Measurements from ENCODE around the gene NUDT4. TPM values are rescaled to one million over a fixed set of nuclear protein-coding genes. Genes with fewer than 3 reads are reported as not detected.
"Not testable (repeated sequence)": the region's sequence is repeated elsewhere in the genome, so short reads cannot be mapped to it uniquely, and the experiment has no call there.

Gene NUDT4
- total RNA-seq, 1 donor from 2014 or later, result 44.0 TPM

GRCh38 chr12:93380480-93381121 is 2.9 kb downstream of the NUDT4 start:
- Mint-ChIP-seq H3K27me3 (ENCODE audit: unreplicated experiment) (no peaks in the 10 kb centered on the region), H3K9me3 (ENCODE audit: unreplicated experiment) (no peaks in the 10 kb centered on the region), H3K27ac (ENCODE audit: unreplicated experiment) (peak overlapping the region; percentile 99), H3K4me3 (ENCODE audit: unreplicated experiment) (peak overlapping the region; percentile 100), H3K4me1 (ENCODE audit: unreplicated experiment) (peaks cover 51% of the 10 kb centered on the region), H3K36me3 (ENCODE audit: unreplicated experiment) (no peaks in the 10 kb centered on the region)
- no peak for DNase-seq (ENCODE audit: extremely low spot score, unreplicated experiment)
- peak; percentile 59 for TF ChIP-seq CTCF (IDR thresholded peaks at IDR 0.05)

- Mint-ChIP-seq H3K36me3 (ENCODE audit: unreplicated experiment) (no peaks in the 10 kb centered on the region), H3K27me3 (ENCODE audit: unreplicated experiment) (no peaks in the 10 kb centered on the region), H3K4me3 (ENCODE audit: unreplicated experiment) (peak overlapping the region; percentile 100), H3K4me1 (ENCODE audit: unreplicated experiment) (peaks cover 49% of the 10 kb centered on the region), H3K9me3 (ENCODE audit: unreplicated experiment) (no peaks in the 10 kb centered on the region), H3K27ac (ENCODE audit: unreplicated experiment) (peak overlapping the region; percentile 99)
- no peak for DNase-seq (ENCODE audit: extremely low spot score, unreplicated experiment)
- no peak for TF ChIP-seq CTCF (IDR thresholded peaks at IDR 0.05)
Observed at GRCh38 chr12:93381161-93381975, 3.6 kb downstream of the NUDT4 start.

GRCh38 chr12:93381976-93382437 is 4.3 kb downstream of the NUDT4 start:
- peaks cover 42% of the 10 kb centered on the region for H3K4me1 Mint-ChIP-seq (ENCODE audit: unreplicated experiment)
- not testable (repeated sequence) for H3K36me3 Mint-ChIP-seq (ENCODE audit: unreplicated experiment)

GRCh38 chr12:93387780-93388179 is 10.1 kb downstream of the NUDT4 start:
- DNase-seq (ENCODE audit: extremely low spot score, unreplicated experiment), result no peak
- no peak overlapping the region for H3K4me3 Mint-ChIP-seq (ENCODE audit: unreplicated experiment)
- H3K36me3 Mint-ChIP-seq (ENCODE audit: unreplicated experiment), result no peaks in the 10 kb centered on the region
- no peak overlapping the region for H3K27ac Mint-ChIP-seq (ENCODE audit: unreplicated experiment)
- no peaks in the 10 kb centered on the region for H3K27me3 Mint-ChIP-seq (ENCODE audit: unreplicated experiment)
- no peaks in the 10 kb centered on the region for H3K9me3 Mint-ChIP-seq (ENCODE audit: unreplicated experiment)
- no peak for TF ChIP-seq CTCF (IDR thresholded peaks at IDR 0.05)
- H3K4me1 Mint-ChIP-seq (ENCODE audit: unreplicated experiment), result peaks cover 19% of the 10 kb centered on the region

More at GRCh38 chr12:93381976-93382437, 4.3 kb downstream of the NUDT4 start:
- H3K27me3 Mint-ChIP-seq (ENCODE audit: unreplicated experiment); H3K9me3 Mint-ChIP-seq (ENCODE audit: unreplicated experiment); DNase-seq (ENCODE audit: extremely low spot score, unreplicated experiment): not testable (repeated sequence)
- Mint-ChIP-seq H3K4me3 (ENCODE audit: unreplicated experiment) (peak overlapping the region; percentile 100), H3K27ac (ENCODE audit: unreplicated experiment) (peak overlapping the region; percentile 99)

- Mint-ChIP-seq H3K27ac (ENCODE audit: unreplicated experiment) (no peak overlapping the region), H3K9me3 (ENCODE audit: unreplicated experiment) (no peaks in the 10 kb centered on the region), H3K4me3 (ENCODE audit: unreplicated experiment) (no peak overlapping the region), H3K4me1 (ENCODE audit: unreplicated experiment) (peaks cover 11% of the 10 kb centered on the region), H3K36me3 (ENCODE audit: unreplicated experiment) (peaks cover 2% of the 10 kb centered on the region), H3K27me3 (ENCODE audit: unreplicated experiment) (no peaks in the 10 kb centered on the region)
- DNase-seq (ENCODE audit: extremely low spot score, unreplicated experiment), result no peak
- TF ChIP-seq CTCF (IDR thresholded peaks at IDR 0.05), result no peak
Observed at GRCh38 chr12:93390031-93390430, 12.3 kb downstream of the NUDT4 start.

Measured in osteocyte (in vitro differentiated cells).